HG03097 (cell line): ENCODE results near the gene FBF1.
"Not testable (repeated sequence)": the region's sequence is repeated elsewhere in the genome, so short reads cannot be mapped to it uniquely, and the experiment has no call there.

Source experiments
- ATAC-seq: cut with Tn5 transposase; IDR thresholded peaks from one replicate; pipeline ENCODE4 v1.9.1; 2021; ENCODE audit not compliant: unreplicated experiment, low FRiP score

Gene FBF1

GRCh38 chr17:75897160-75898019 lies 43.5 kb downstream of the FBF1 start:
- no peak for ATAC-seq

GRCh38 chr17:75896415-75897159 lies 44.3 kb downstream of the FBF1 start, which contains the start of gene TRIM65:
TRIM65 (minus strand) TSS chr17:75896951; CDS start chr17:75896937, 14 bp downstream.
- ATAC-seq, result peak; percentile 45

- no peak for ATAC-seq
Measured at GRCh38 chr17:75895370-75896155, 45.3 kb downstream of the FBF1 start.

- no peak for ATAC-seq
Measured at GRCh38 chr17:75894049-75894733, 46.7 kb downstream of the FBF1 start.

GRCh38 chr17:75893305-75894048 lies 47.4 kb downstream of the FBF1 start:
- no peak for ATAC-seq

- no peak for ATAC-seq
Measured at GRCh38 chr17:75892556-75893224, 48.2 kb downstream of the FBF1 start.

GRCh38 chr17:75891605-75892555 lies 49.0 kb downstream of the FBF1 start:
- ATAC-seq, result no peak

- ATAC-seq, result no peak
Measured at GRCh38 chr17:75891022-75891604, 49.7 kb downstream of the FBF1 start.

GRCh38 chr17:75889454-75889853 lies 51.4 kb downstream of the FBF1 start:
- ATAC-seq, result no peak

- no peak for ATAC-seq
Measured at GRCh38 chr17:75888484-75888883, 52.4 kb downstream of the FBF1 start.

GRCh38 chr17:75885860-75886259 lies 55.0 kb downstream of the FBF1 start:
- not testable (repeated sequence) for ATAC-seq

- ATAC-seq, result no peak
Measured at GRCh38 chr17:75885431-75885830, 55.4 kb downstream of the FBF1 start.

- ATAC-seq, result no peak
Measured at GRCh38 chr17:75881678-75882454, 59.0 kb downstream of the FBF1 start.

GRCh38 chr17:75880266-75880665 lies 60.6 kb downstream of the FBF1 start:
- no peak for ATAC-seq

- no peak for ATAC-seq
Measured at GRCh38 chr17:75878174-75878998, 62.5 kb downstream of the FBF1 start, which contains the start of gene TRIM47. TRIM47 (minus strand) TSS chr17:75878581; CDS start chr17:75878548, 33 bp downstream.

GRCh38 chr17:75877752-75878173 lies 63.1 kb downstream of the FBF1 start:
- ATAC-seq, result no peak
